Measurements from ENCODE around the gene UBE2J2.
A peak's percentile ranks its signal among the peaks of the same experiment; 100 is the strongest.

UBE2J2 gene

DNA sequence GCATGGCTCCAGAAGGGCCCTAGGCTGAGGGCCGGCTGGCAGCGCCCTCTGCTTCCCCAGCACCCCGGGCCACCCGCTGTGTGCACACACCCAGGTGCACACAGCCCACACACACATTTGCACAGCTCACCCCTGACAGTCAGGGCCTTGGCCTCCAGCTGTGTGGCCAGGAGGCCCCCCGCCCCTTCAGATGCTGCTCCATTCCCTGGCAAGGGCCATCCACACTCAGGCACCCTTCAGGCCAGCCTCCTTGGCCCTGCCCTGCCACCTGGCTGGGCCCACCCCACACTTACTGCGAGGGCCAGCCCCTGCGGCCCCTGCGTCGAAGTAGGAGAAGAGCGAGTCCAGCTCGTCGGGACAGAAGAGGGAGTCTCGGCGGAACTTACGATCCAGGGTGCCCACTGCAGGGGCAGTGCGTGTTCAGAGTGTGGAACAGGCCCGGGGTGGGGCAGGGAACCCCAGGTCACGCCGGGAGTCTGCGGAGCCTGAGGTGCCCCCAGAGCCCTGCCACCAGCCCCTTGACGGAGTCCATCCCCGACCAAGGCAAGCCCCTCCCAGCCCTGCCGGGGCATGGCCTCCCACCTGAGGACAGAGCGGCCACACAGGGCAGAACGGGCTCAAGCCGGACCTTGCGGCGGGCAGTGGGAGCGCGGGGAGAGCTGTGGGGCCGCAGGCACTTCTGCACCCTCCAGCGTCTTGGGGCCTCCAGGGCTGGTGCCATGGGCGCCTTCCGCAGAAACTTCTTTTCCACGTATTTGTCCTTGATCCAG lies 21.7 kb upstream of the UBE2J2 start:
- TF ChIP-seq CTCF (IDR thresholded peaks at IDR 0.05; ENCODE audit: extremely low read depth, insufficient read depth, missing control alignments) = no peak
- in situ Hi-C loops (cut with MboI; ENCODE audit: low pct_unique_long_range_greater_than_20kb, low sequenced_read_pairs, unreplicated experiment) = no loop called here
- DNase-seq (ENCODE audit: low spot score) = no peak

- in situ Hi-C loops (cut with MboI; ENCODE audit: low pct_unique_long_range_greater_than_20kb, low sequenced_read_pairs, unreplicated experiment) = no loop called here
- no peak for TF ChIP-seq CTCF (IDR thresholded peaks at IDR 0.05; ENCODE audit: extremely low read depth, insufficient read depth, missing control alignments)
- DNase-seq (ENCODE audit: low spot score) = no peak
Observed at GRCh38 chr1:1294250-1294890, 20.7 kb upstream of the UBE2J2 start.

DNA sequence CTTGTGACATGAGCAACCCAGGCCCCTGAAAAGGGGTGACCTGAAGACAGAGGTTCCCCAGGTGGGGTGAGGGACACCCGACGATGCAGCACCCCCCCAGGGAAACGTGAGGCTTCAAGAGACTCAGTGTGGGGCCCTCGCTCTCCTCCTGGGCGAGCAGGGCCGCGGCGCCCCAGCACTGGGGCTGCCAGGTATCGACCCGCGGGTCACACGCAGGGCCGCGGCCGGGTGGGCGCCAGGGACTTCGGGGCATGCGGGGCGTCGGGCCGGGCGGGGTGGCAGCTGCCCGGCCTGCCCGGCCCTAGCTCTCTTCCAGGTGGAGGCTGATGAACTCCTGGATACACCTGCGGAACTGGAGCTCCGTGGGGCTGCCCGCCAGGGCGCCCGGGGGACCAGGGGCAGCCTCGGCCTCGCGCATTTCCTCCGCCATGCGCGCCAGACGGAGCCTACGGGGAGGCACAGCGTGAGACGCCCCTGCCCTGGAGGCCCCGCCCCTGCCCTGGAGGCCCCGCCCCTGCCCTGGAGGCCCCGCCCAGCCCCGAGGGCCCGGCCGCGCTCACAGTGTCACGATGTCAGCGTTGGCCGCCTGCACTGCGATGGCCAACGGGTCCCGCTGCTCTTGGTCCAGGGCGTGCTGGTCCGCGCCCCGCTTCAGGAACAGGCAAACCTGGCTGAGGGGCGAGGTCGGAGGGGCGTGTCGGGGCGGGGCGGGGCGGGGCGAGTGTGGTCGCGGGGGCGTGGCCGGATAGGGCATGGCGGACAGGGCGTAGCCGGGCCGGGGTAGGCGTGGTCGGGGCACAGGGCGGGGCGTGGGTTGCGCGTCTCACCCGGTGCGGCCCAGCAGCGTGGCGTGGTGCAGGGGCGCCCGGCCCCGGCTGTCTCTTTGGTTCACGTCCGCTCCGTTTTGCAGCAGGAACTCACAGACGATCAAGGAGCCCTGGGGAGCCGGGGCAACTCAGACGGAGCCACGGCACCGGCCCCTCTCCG lies 19.9 kb upstream of the UBE2J2 start:
- in situ Hi-C loops (cut with MboI; ENCODE audit: low pct_unique_long_range_greater_than_20kb, low sequenced_read_pairs, unreplicated experiment) = no loop called here
- DNase-seq (ENCODE audit: low spot score) = peak; percentile 50
- no peak for TF ChIP-seq CTCF (IDR thresholded peaks at IDR 0.05; ENCODE audit: extremely low read depth, insufficient read depth, missing control alignments)

DNA sequence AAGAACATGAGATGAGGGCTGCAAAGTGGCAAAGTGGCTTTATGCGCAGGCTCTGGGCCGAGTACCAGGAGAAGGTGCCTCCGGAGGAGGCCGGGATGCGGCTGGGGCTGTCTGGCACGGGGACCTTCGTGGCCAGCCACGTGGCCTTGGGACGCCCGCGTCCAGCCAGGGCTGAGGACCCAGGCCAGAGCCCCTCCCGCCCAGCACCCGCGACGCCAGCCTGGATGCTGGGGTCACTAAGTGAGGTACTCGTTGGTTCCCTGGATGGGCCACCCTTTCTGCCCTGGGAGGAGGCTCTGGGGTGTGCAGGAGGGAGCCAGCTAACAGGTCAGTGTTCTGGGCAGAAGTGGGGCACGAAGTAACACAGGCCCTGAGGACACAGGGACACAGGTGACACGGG lies 19.2 kb upstream of the UBE2J2 start:
- in situ Hi-C loops (cut with MboI; ENCODE audit: low pct_unique_long_range_greater_than_20kb, low sequenced_read_pairs, unreplicated experiment) = no loop called here
- peak; percentile 43 for DNase-seq (ENCODE audit: low spot score)
- no peak for TF ChIP-seq CTCF (IDR thresholded peaks at IDR 0.05; ENCODE audit: extremely low read depth, insufficient read depth, missing control alignments)

DNA sequence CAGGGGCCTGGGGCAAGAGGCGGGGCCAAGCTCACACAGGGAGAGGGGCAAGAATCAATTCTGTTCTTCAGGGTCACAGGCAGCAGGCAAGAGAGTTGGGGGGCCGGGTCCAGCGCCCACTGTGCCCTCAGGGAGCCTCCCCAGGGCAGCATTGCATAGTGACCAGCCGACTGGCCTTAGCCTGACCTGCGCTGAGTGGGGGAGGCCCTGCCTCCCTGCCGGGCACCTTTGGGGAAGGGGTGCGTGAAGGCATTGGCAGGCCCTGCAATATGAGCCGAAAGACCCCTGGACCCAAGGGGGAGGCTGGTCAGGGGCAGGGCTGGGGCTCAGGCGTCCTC lies 18.8 kb upstream of the UBE2J2 start:
- in situ Hi-C loops (cut with MboI; ENCODE audit: low pct_unique_long_range_greater_than_20kb, low sequenced_read_pairs, unreplicated experiment) = no loop called here
- peak; percentile 38 for DNase-seq (ENCODE audit: low spot score)
- TF ChIP-seq CTCF (IDR thresholded peaks at IDR 0.05; ENCODE audit: extremely low read depth, insufficient read depth, missing control alignments) = no peak
